Karpas-422 (cell line): ENCODE results near the gene RRAGD. TPM values are rescaled to one million over a fixed set of nuclear protein-coding genes. Genes with fewer than 3 reads are reported as not detected.

ENCODE experiments used
- DNase-seq: peaks from one replicate; pipeline ENCODE4 v3.0.0-alpha.2; 2015
- H2AFZ ChIP-seq: fragments of 200-600 bp; sonication (generic); 2 replicates; pipeline ENCODE4 v1.6.1; 2014; ENCODE audit warnings: antibody characterized with exemption, low read length, mixed read lengths
- H3K27ac ChIP-seq: fragments of 200-600 bp; sonication (generic); 2 replicates; pipeline ENCODE4 v1.5.1; 2014; ENCODE audit warnings: mild to moderate bottlenecking, low read length, moderate library complexity
- H3K27me3 ChIP-seq: fragments of 200-600 bp; sonication (generic); 2 replicates; pipeline ENCODE4 v1.6.1; 2014; ENCODE audit warnings: low read length, mixed read lengths
- H3K36me3 ChIP-seq: fragments of 200-600 bp; sonication (generic); 2 replicates; pipeline ENCODE4 v1.6.1; 2014; ENCODE audit warnings: low read length, mixed read lengths; ENCODE audit not compliant: insufficient read depth
- H3K4me1 ChIP-seq: fragments of 200-600 bp; sonication (generic); 2 replicates; pipeline ENCODE4 v1.6.1; 2014; ENCODE audit warnings: mild to moderate bottlenecking, low read length, mixed read lengths
- H3K4me2 ChIP-seq: fragments of 200-600 bp; sonication (generic); 2 replicates; pipeline ENCODE4 v1.6.1; 2014; ENCODE audit warnings: low read length, low read depth, mild to moderate bottlenecking; ENCODE audit not compliant: poor library complexity, severe bottlenecking
- H3K4me3 ChIP-seq: fragments of 200-600 bp; sonication (generic); 2 replicates; pipeline ENCODE4 v1.5.1; 2014; ENCODE audit warnings: mild to moderate bottlenecking, antibody characterized with exemption, low read length, mixed read lengths
- H3K79me2 ChIP-seq: fragments of 200-600 bp; sonication (generic); 2 replicates; pipeline ENCODE4 v1.6.1; 2014; ENCODE audit warnings: mild to moderate bottlenecking, low read length, mixed read lengths
- H3K9ac ChIP-seq: fragments of 200-600 bp; sonication (generic); 2 replicates; pipeline ENCODE4 v1.6.0; 2014; ENCODE audit warnings: low read length
- H3K9me2 ChIP-seq: fragments of 200-600 bp; sonication (generic), shearing (Covaris generic); replicated peaks from 2 replicates; pipeline ENCODE4 v1.6.0; 2014; ENCODE audit warnings: mild to moderate bottlenecking, low read length, moderate library complexity; ENCODE audit not compliant: insufficient read depth
- H3K9me3 ChIP-seq: fragments of 300-700, 200-600 bp; sonication (generic); 2 replicates; pipeline ENCODE4 v1.6.1; 2014; ENCODE audit warnings: low read length, mixed read lengths
- H4K20me1 ChIP-seq: fragments of 200-600 bp; sonication (generic); 2 replicates; pipeline ENCODE4 v1.6.1; 2014; ENCODE audit warnings: mild to moderate bottlenecking, antibody characterized with exemption, low read length, low read depth; ENCODE audit not compliant: insufficient read depth
- total RNA-seq: library from RNA; depleted of rRNA; stranded (reverse); fragments of >200 nt; shearing (Covaris generic); gene quantifications from 2 replicates; pipeline ENCODE4 v1.2.3, GENCODE V29; 2014; ENCODE audit warnings: low replicate concordance

Gene RRAGD
- total RNA-seq, 1 experiment from 2014 or later: 0.41 TPM

- Histone ChIP-seq H3K27ac (no peak overlapping the region), H2AFZ (no peak overlapping the region), H3K36me3 (peaks cover 29% of the 10 kb centered on the region; the same call in 1 of the 2 replicates), H4K20me1 (no peaks in the 10 kb centered on the region), H3K9ac (no peak overlapping the region), H3K4me1 (no peaks in the 10 kb centered on the region), H3K27me3 (no peaks in the 10 kb centered on the region), H3K79me2 (no peaks in the 10 kb centered on the region), H3K4me3 (no peak overlapping the region), H3K4me2 (no peak overlapping the region), H3K9me2 (no peaks in the 10 kb centered on the region), H3K9me3 (no peaks in the 10 kb centered on the region)
- no peak for DNase-seq
Observed at GRCh38 chr6:89335164-89335563, 76.9 kb downstream of the RRAGD start.

- H3K9ac ChIP-seq: no peak overlapping the region
- no peaks in the 10 kb centered on the region for H3K27me3 ChIP-seq
- H4K20me1 ChIP-seq: no peaks in the 10 kb centered on the region
- no peaks in the 10 kb centered on the region for H3K79me2 ChIP-seq
- H3K9me2 ChIP-seq: no peaks in the 10 kb centered on the region
- DNase-seq: no peak
- H3K4me3 ChIP-seq: no peak overlapping the region
- peaks cover 30% of the 10 kb centered on the region for H3K36me3 ChIP-seq
- H2AFZ ChIP-seq: no peak overlapping the region
- H3K27ac ChIP-seq: no peak overlapping the region
- no peaks in the 10 kb centered on the region for H3K9me3 ChIP-seq
- no peak overlapping the region for H3K4me2 ChIP-seq
- H3K4me1 ChIP-seq: no peaks in the 10 kb centered on the region
Observed at GRCh38 chr6:89330910-89331309, 81.2 kb downstream of the RRAGD start.

- Histone ChIP-seq H4K20me1 (no peaks in the 10 kb centered on the region), H3K27me3 (no peaks in the 10 kb centered on the region), H3K79me2 (no peaks in the 10 kb centered on the region), H2AFZ (no peak overlapping the region), H3K36me3 (peaks cover 24% of the 10 kb centered on the region), H3K4me2 (no peak overlapping the region), H3K9ac (no peak overlapping the region), H3K9me2 (no peaks in the 10 kb centered on the region), H3K4me3 (no peak overlapping the region), H3K4me1 (no peaks in the 10 kb centered on the region), H3K9me3 (no peaks in the 10 kb centered on the region), H3K27ac (no peak overlapping the region)
- DNase-seq: no peak
Observed at GRCh38 chr6:89328976-89329375, 83.1 kb downstream of the RRAGD start.

- Histone ChIP-seq H3K36me3 (peaks cover 8% of the 10 kb centered on the region; the same call in 1 of the 2 replicates), H2AFZ (no peak overlapping the region), H3K9me3 (no peaks in the 10 kb centered on the region), H3K79me2 (no peaks in the 10 kb centered on the region), H3K4me3 (no peak overlapping the region), H4K20me1 (no peaks in the 10 kb centered on the region), H3K27me3 (no peaks in the 10 kb centered on the region), H3K9me2 (no peaks in the 10 kb centered on the region), H3K9ac (no peak overlapping the region), H3K27ac (no peak overlapping the region), H3K4me2 (no peak overlapping the region), H3K4me1 (no peaks in the 10 kb centered on the region)
- DNase-seq: no peak
Observed at GRCh38 chr6:89324304-89324703, 87.8 kb downstream of the RRAGD start.

- Histone ChIP-seq H3K9me2 (no peaks in the 10 kb centered on the region), H3K4me3 (no peak overlapping the region), H4K20me1 (no peaks in the 10 kb centered on the region), H2AFZ (no peak overlapping the region), H3K36me3 (peaks cover 3% of the 10 kb centered on the region; the same call in 1 of the 2 replicates), H3K4me1 (no peaks in the 10 kb centered on the region), H3K79me2 (no peaks in the 10 kb centered on the region), H3K27ac (no peak overlapping the region), H3K9ac (no peak overlapping the region), H3K9me3 (no peaks in the 10 kb centered on the region), H3K4me2 (no peak overlapping the region), H3K27me3 (no peaks in the 10 kb centered on the region)
- DNase-seq: no peak
Observed at GRCh38 chr6:89323511-89323971, 88.5 kb downstream of the RRAGD start.

GRCh38 chr6:89321131-89321970 lies 90.7 kb downstream of the RRAGD start:
- Histone ChIP-seq H2AFZ (no peak overlapping the region), H3K36me3 (no peaks in the 10 kb centered on the region; the same call in 1 of the 2 replicates), H3K9me3 (no peaks in the 10 kb centered on the region), H3K79me2 (no peaks in the 10 kb centered on the region), H3K4me3 (no peak overlapping the region), H4K20me1 (0 out of 2 replicates have a peak, but pooled peaks cover 6% of the 10 kb centered on the region), H3K27me3 (no peaks in the 10 kb centered on the region), H3K9me2 (no peaks in the 10 kb centered on the region), H3K9ac (no peak overlapping the region), H3K27ac (no peak overlapping the region), H3K4me2 (no peak overlapping the region), H3K4me1 (no peaks in the 10 kb centered on the region)
- DNase-seq: no peak

GRCh38 chr6:89320012-89320559 lies 92.0 kb downstream of the RRAGD start:
- DNase-seq: no peak
- Histone ChIP-seq H3K9ac (no peak overlapping the region), H3K27me3 (no peaks in the 10 kb centered on the region), H3K9me2 (no peaks in the 10 kb centered on the region), H3K27ac (no peak overlapping the region), H3K4me2 (no peak overlapping the region), H3K9me3 (no peaks in the 10 kb centered on the region), H3K4me1 (no peaks in the 10 kb centered on the region), H2AFZ (no peak overlapping the region), H3K36me3 (no peaks in the 10 kb centered on the region), H4K20me1 (0 out of 2 replicates have a peak, but pooled peaks cover 6% of the 10 kb centered on the region), H3K79me2 (no peaks in the 10 kb centered on the region), H3K4me3 (no peak overlapping the region)

GRCh38 chr6:89317067-89317466 lies 95.0 kb downstream of the RRAGD start:
- no peaks in the 10 kb centered on the region for H3K27me3 ChIP-seq
- H3K9me3 ChIP-seq: no peaks in the 10 kb centered on the region
- no peak overlapping the region for H3K4me3 ChIP-seq
- no peak overlapping the region for H3K9ac ChIP-seq
- H3K9me2 ChIP-seq: no peaks in the 10 kb centered on the region
- 0 out of 2 replicates have a peak, but pooled peaks cover 6% of the 10 kb centered on the region for H4K20me1 ChIP-seq
- DNase-seq: no peak
- no peak overlapping the region for H2AFZ ChIP-seq
- H3K4me1 ChIP-seq: no peaks in the 10 kb centered on the region
- H3K79me2 ChIP-seq: no peaks in the 10 kb centered on the region
- no peak overlapping the region for H3K4me2 ChIP-seq
- H3K27ac ChIP-seq: no peak overlapping the region
- H3K36me3 ChIP-seq: no peaks in the 10 kb centered on the region
